ENCODE results near the gene SAMMSON.

- TF ChIP-seq POLR2A (IDR thresholded peaks at IDR 0.05) (no peak), POLR2AphosphoS5 (IDR thresholded peaks at IDR 0.05) (no peak)
These were observed 5.8 kb upstream of the SAMMSON start for GRCh38 chr3:69993757-69994156.
